Mucosa of stomach (tissue), 1 donor: Measurements from ENCODE around the gene TMEFF1.

Experiments
- H3K27me3 ChIP-seq: one replicate; pipeline ENCODE4 v1.7.0; 2013; ENCODE audit warnings: mild to moderate bottlenecking, low read length; ENCODE audit not compliant: control insufficient read depth, insufficient read depth
- H3K36me3 ChIP-seq: one replicate; pipeline ENCODE4 v1.7.0; 2013; ENCODE audit warnings: low read length; ENCODE audit not compliant: control insufficient read depth, insufficient read depth
- H3K4me1 ChIP-seq: one replicate; pipeline ENCODE4 v1.7.0; 2013; ENCODE audit warnings: mild to moderate bottlenecking, low read length; ENCODE audit not compliant: control insufficient read depth, insufficient read depth
- H3K4me3 ChIP-seq: one replicate; pipeline ENCODE4 v1.7.0; 2013; ENCODE audit warnings: low read length
- H3K9ac ChIP-seq: one replicate; pipeline ENCODE4 v1.7.0; 2013; ENCODE audit warnings: mild to moderate bottlenecking, low read length, moderate library complexity
- H3K9me3 ChIP-seq: one replicate; pipeline ENCODE4 v1.7.0; 2013; ENCODE audit warnings: mild to moderate bottlenecking, low read length, moderate library complexity; ENCODE audit not compliant: control insufficient read depth
- donor health status: Pancreatic carcinoma.

Gene TMEFF1

GRCh38 chr9:100567856-100568255 lies 94.9 kb downstream of the TMEFF1 start:
- no peaks in the 10 kb centered on the region for H3K27me3 ChIP-seq
- no peaks in the 10 kb centered on the region for H3K36me3 ChIP-seq
- no peaks in the 10 kb centered on the region for H3K9me3 ChIP-seq
- no peaks in the 10 kb centered on the region for H3K4me1 ChIP-seq
- no peak overlapping the region for H3K9ac ChIP-seq
- no peak overlapping the region for H3K4me3 ChIP-seq

GRCh38 chr9:100573655-100574260 lies 100.8 kb downstream of the TMEFF1 start:
- no peak overlapping the region for H3K4me3 ChIP-seq
- no peaks in the 10 kb centered on the region for H3K36me3 ChIP-seq
- no peaks in the 10 kb centered on the region for H3K4me1 ChIP-seq
- H3K9ac ChIP-seq = no peak overlapping the region
- H3K9me3 ChIP-seq = no peaks in the 10 kb centered on the region
- no peaks in the 10 kb centered on the region for H3K27me3 ChIP-seq

DNA sequence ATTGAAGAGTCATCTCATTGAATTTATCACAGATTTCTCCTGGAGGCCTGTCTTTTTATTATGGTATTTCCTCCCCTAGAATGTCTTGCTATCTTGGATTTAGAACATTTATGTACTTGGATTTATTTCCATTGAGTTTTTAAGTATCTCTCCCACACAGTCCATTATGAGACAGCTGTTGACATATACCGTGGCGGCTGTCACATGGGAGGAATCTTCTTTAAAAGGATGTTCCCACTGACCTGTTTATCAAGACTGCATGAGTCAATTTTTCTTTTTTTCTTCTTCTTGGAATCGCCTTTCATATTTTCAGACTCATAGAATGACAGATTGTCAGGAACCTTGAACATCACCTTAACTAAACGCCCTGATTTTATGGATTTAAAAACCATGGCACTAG lies 102.1 kb downstream of the TMEFF1 start:
- no peaks in the 10 kb centered on the region for H3K27me3 ChIP-seq
- no peaks in the 10 kb centered on the region for H3K9me3 ChIP-seq
- no peak overlapping the region for H3K4me3 ChIP-seq
- H3K36me3 ChIP-seq = no peaks in the 10 kb centered on the region
- H3K4me1 ChIP-seq = no peaks in the 10 kb centered on the region
- H3K9ac ChIP-seq = no peak overlapping the region

DNA sequence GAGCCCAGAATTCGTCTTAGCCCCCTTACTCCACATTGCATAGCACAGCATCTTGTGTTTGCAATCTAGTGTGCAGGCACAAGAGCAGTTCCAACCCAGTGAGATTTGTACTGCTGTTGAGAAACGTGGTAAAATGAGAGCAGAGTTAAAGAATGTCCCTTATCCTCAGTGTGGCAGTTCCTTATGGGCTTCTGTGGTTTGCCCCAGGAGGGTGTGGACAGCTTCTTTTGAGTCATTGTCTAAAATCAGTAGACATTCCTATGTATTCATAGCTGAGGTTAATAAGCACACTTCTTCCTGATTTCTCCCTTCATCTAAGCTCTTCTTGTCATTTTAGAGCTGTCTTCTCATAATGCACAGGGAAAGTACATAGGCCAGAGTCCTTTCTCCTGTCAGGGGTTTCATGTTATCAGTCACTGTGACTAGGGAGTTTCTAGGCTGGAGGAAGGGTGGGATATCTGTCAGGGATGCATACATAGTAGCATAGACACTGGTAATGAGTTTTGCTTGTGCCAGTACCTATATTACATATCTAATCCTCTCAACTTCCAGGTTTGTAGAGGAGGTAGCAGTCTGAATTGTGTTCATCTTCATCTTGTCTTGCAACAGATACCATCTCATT lies 102.9 kb downstream of the TMEFF1 start:
- no peak overlapping the region for H3K4me3 ChIP-seq
- no peaks in the 10 kb centered on the region for H3K4me1 ChIP-seq
- H3K36me3 ChIP-seq = no peaks in the 10 kb centered on the region
- no peaks in the 10 kb centered on the region for H3K9me3 ChIP-seq
- H3K27me3 ChIP-seq = no peaks in the 10 kb centered on the region
- H3K9ac ChIP-seq = no peak overlapping the region

DNA sequence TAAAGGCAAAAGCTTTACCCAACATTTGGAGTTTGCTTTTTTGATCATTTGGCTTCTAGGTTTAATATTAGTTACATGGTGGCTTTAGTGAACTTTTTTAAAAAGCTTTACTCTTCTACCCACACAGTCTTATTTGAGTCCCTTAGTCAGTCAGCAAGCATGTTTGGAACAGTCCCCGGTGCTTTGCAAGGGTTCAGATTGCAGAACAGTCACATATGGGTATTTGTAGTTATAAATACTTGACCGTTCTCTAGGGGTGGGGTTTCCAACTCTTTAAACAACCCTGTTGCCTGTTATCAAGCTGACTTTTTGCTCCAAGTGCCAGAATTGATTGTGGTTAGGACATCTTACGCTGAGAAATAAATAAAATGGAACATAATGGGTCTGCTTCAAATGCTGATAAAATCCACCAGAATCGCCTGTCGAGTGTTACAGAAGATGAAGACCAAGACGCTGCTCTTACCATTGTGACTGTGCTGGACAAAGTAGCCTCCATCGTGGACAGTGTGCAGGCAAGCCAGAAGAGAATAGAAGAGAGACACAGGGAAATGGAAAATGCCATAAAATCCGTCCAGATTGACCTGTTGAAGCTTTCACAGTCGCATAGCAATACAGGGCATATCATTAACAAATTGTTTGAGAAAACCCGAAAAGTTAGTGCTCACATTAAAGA lies 105.0 kb downstream of the TMEFF1 start, which contains the start of gene CAVIN4:
Gene CAVIN4 (plus strand): TSS at position 304 of the 673 bp plus-strand sequence. CDS start 65 bp downstream, at position 369.
- Histone ChIP-seq H3K9me3 (no peaks in the 10 kb centered on the region), H3K4me3 (no peak within 1 kb of the TSS), H3K4me1 (no peaks in the 10 kb centered on the region), H3K9ac (no peak within 1 kb of the TSS), H3K36me3 (no peaks in the 10 kb centered on the region), H3K27me3 (no peaks in the 10 kb centered on the region)

- H3K9me3 ChIP-seq = no peaks in the 10 kb centered on the region
- H3K9ac ChIP-seq = no peak overlapping the region
- no peaks in the 10 kb centered on the region for H3K4me1 ChIP-seq
- H3K27me3 ChIP-seq = no peaks in the 10 kb centered on the region
- H3K36me3 ChIP-seq = no peaks in the 10 kb centered on the region
- H3K4me3 ChIP-seq = no peak overlapping the region
These were observed 105.7 kb downstream of the TMEFF1 start for GRCh38 chr9:100578610-100579009.

DNA sequence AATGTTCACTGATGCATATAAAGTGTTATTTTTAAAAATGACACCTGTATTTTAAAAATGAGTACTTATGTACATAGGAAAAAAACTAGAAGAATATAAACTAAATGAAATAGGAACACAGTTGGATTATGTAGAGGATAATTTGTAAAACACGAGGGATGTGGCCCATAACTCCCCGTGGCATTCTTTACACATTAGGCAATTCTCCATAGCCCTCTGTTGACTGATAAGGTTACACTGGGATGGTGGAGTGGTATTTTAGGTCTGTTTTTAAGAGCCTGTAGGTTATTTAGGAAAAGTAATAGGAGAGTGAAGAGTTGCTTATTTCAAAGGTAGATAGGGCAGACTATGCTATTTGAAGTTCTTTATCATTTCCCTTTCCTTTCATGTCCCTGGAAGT lies 106.7 kb downstream of the TMEFF1 start:
- H3K4me3 ChIP-seq = no peak overlapping the region
- no peaks in the 10 kb centered on the region for H3K4me1 ChIP-seq
- H3K27me3 ChIP-seq = no peaks in the 10 kb centered on the region
- H3K9me3 ChIP-seq = no peaks in the 10 kb centered on the region
- H3K9ac ChIP-seq = no peak overlapping the region
- H3K36me3 ChIP-seq = no peaks in the 10 kb centered on the region

GRCh38 chr9:100580257-100580656 lies 107.3 kb downstream of the TMEFF1 start:
- Histone ChIP-seq H3K4me1 (no peaks in the 10 kb centered on the region), H3K9me3 (no peaks in the 10 kb centered on the region), H3K4me3 (no peak overlapping the region), H3K9ac (no peak overlapping the region), H3K27me3 (no peaks in the 10 kb centered on the region), H3K36me3 (no peaks in the 10 kb centered on the region)

DNA sequence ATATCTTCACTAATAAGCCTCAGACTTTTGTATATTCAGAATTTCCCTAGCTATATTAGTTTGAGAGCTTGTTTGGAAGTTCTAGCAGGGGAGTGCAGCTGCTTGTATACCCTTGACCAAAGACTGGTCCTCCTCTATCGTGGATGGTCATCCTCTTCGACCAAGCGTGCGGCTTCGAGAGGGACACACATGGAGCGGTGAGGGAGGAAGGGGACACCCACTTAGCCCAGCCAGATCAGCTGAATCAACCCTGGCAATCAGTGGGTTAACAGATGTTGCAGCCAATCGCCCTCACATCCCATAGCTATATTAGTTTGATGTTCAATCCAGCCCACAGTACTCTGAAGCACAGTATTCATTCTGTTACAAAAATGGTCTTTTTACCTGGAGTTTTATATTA lies 108.1 kb downstream of the TMEFF1 start:
- H3K4me1 ChIP-seq = no peaks in the 10 kb centered on the region
- H3K4me3 ChIP-seq = no peak overlapping the region
- no peaks in the 10 kb centered on the region for H3K9me3 ChIP-seq
- H3K27me3 ChIP-seq = no peaks in the 10 kb centered on the region
- no peaks in the 10 kb centered on the region for H3K36me3 ChIP-seq
- H3K9ac ChIP-seq = no peak overlapping the region

GRCh38 chr9:100581661-100582060 lies 108.7 kb downstream of the TMEFF1 start:
- Histone ChIP-seq H3K27me3 (no peaks in the 10 kb centered on the region), H3K4me3 (no peak overlapping the region), H3K9ac (no peak overlapping the region), H3K4me1 (no peaks in the 10 kb centered on the region), H3K36me3 (no peaks in the 10 kb centered on the region), H3K9me3 (no peaks in the 10 kb centered on the region)

DNA sequence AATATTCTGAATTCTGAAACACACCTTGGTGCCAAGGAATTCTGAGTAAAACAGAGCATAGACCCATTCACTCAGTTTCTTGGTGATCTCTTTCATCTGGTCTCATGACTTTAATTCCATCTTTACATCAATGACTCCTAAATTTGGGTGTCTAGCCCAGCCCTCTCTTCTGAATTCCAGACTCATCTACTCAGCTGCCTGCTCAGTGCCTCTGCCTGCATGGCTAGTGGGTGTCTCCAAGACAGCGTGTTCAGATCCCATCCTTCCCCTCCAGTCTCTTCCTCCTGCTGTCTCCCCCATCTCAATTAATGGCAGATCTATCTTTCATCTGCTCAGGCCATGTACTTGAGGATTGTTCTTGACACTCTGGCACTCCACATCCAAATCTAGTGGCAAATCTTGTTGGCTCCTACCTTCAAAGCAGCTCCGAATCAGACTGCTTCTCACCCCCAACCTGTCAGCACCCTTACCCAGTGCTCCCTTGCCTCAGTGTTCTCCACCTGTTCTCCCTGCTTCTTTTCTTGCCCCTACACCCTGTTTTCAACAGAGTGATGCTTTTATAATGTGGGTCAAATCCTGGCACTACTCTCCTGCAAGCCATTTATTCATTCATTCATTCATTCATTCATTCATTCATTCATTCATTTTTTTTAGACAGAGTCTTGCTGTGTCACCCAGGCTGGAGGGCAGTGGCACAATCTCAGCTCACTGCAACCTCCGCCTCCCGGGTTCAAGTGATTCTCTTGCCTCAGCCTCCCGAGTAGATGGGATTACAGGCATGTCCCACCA lies 110.3 kb downstream of the TMEFF1 start:
- Histone ChIP-seq H3K4me1 (no peaks in the 10 kb centered on the region), H3K27me3 (no peaks in the 10 kb centered on the region), H3K36me3 (no peaks in the 10 kb centered on the region), H3K4me3 (no peak overlapping the region), H3K9me3 (no peaks in the 10 kb centered on the region), H3K9ac (no peak overlapping the region)

DNA sequence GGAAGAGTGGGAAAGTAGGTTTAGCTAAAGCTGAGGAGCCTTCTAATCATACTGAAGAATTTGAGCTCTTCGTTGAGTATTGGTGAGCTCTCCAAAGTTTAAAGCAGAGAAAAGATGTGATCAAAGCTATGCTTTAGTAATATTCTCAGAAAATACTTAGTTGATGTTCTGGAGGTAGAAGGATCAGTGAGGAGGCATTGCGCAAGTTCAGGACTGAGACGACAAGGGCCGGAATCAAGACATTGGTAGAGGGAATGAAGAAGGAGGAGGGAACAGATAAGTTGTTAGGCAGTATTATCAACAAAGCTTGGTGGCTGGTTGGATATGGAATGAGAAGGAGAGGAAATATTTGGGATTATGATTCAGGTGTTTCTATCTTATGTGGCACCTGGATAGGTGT lies 112.0 kb downstream of the TMEFF1 start:
- no peaks in the 10 kb centered on the region for H3K4me1 ChIP-seq
- no peaks in the 10 kb centered on the region for H3K27me3 ChIP-seq
- H3K4me3 ChIP-seq = no peak overlapping the region
- no peak overlapping the region for H3K9ac ChIP-seq
- H3K9me3 ChIP-seq = no peaks in the 10 kb centered on the region
- H3K36me3 ChIP-seq = no peaks in the 10 kb centered on the region
